OCI-LY3 (cell line): ENCODE measurements around the gene NFYA.

Source experiments
- H2AFZ ChIP-seq: fragments of 200-600, 300-600 bp; shearing (Covaris generic); 2 replicates; pipeline ENCODE4 v1.6.0; 2014; ENCODE audit warnings: antibody characterized with exemption, low read depth, low read length
- H3K27ac ChIP-seq: fragments of 200-600, 300-600 bp; sonication (generic); 2 replicates; pipeline ENCODE4 v1.5.1; 2014; ENCODE audit warnings: mild to moderate bottlenecking, low read length, moderate library complexity, mixed read lengths
- H3K27me3 ChIP-seq: fragments of 200-600, 300-600 bp; sonication (generic); 2 replicates; pipeline ENCODE4 v1.6.1; 2014; ENCODE audit warnings: low read depth, low read length, mixed read lengths
- H3K36me3 ChIP-seq: fragments of 200-600, 300-600 bp; sonication (generic); replicated peaks from 2 replicates; pipeline ENCODE3; 2014; ENCODE audit warnings: low read depth, low read length, mixed read lengths
- H3K4me1 ChIP-seq: fragments of 300-600, 200-600 bp; sonication (generic); 2 replicates; pipeline ENCODE4 v1.6.1; 2014; ENCODE audit warnings: low read length, mixed read lengths
- H3K4me2 ChIP-seq: fragments of 200-600, 300-600 bp; sonication (generic); 2 replicates; pipeline ENCODE4 v1.6.1; 2014; ENCODE audit warnings: low read length, mixed read lengths
- H3K4me3 ChIP-seq: fragments of 300-600, 200-600 bp; sonication (generic); 2 replicates; pipeline ENCODE4 v1.5.1; 2014; ENCODE audit warnings: antibody characterized with exemption, mild to moderate bottlenecking, low read length, moderate library complexity
- H3K79me2 ChIP-seq: fragments of 300-600, 200-600 bp; shearing (Covaris generic); 2 replicates; pipeline ENCODE4 v1.6.1; 2014; ENCODE audit warnings: mild to moderate bottlenecking, low read length, mixed read lengths
- H3K9ac ChIP-seq: fragments of 300-600, 200-600 bp; shearing (Covaris generic); 2 replicates; pipeline ENCODE4 v1.6.0; 2014; ENCODE audit warnings: mild to moderate bottlenecking, low read length, moderate library complexity
- H3K9me3 ChIP-seq: fragments of 200-600, 300-600 bp; shearing (Covaris generic); 2 replicates; pipeline ENCODE4 v1.6.1; 2014; ENCODE audit warnings: low read length, mixed read lengths; ENCODE audit not compliant: insufficient read depth
- H4K20me1 ChIP-seq: fragments of 200-600, 300-600 bp; sonication (generic); 2 replicates; pipeline ENCODE4 v1.6.1; 2016; ENCODE audit warnings: low read length, mixed read lengths; ENCODE audit not compliant: insufficient read depth
- EZH2phosphoT487 ChIP-seq: fragments of 200-600 bp; shearing (Covaris generic); IDR thresholded peaks from 2 replicates; pipeline ENCODE4 v1.6.1; 2018; ENCODE audit warnings: antibody characterized with exemption, mixed run types, low read depth
- TF ChIP-seq, protein P1 (sequence below): fragments of 200-600, 300-600 bp; sonication (generic); IDR thresholded peaks from 2 replicates; pipeline ENCODE4 v1.5.1; 2014; ENCODE audit warnings: antibody characterized with exemption, low read length, low read depth

The NFYA gene

GRCh38 chr6:41097467-41098090 is 24.8 kb downstream of the NFYA start:
- H3K4me1 ChIP-seq: no peaks in the 10 kb centered on the region
- no peak overlapping the region for H2AFZ ChIP-seq
- no peaks in the 10 kb centered on the region for H3K27me3 ChIP-seq
- H4K20me1 ChIP-seq: no peaks in the 10 kb centered on the region
- H3K4me3 ChIP-seq: no peak overlapping the region
- no peaks in the 10 kb centered on the region for H3K79me2 ChIP-seq
- no peaks in the 10 kb centered on the region for H3K9me3 ChIP-seq
- no peak overlapping the region for H3K4me2 ChIP-seq
- no peak overlapping the region for H3K27ac ChIP-seq
- no peak overlapping the region for H3K9ac ChIP-seq
- H3K36me3 ChIP-seq: peaks cover 79% of the 10 kb centered on the region
- TF ChIP-seq EZH2phosphoT487: no peak
- TF ChIP-seq, protein P1, sequence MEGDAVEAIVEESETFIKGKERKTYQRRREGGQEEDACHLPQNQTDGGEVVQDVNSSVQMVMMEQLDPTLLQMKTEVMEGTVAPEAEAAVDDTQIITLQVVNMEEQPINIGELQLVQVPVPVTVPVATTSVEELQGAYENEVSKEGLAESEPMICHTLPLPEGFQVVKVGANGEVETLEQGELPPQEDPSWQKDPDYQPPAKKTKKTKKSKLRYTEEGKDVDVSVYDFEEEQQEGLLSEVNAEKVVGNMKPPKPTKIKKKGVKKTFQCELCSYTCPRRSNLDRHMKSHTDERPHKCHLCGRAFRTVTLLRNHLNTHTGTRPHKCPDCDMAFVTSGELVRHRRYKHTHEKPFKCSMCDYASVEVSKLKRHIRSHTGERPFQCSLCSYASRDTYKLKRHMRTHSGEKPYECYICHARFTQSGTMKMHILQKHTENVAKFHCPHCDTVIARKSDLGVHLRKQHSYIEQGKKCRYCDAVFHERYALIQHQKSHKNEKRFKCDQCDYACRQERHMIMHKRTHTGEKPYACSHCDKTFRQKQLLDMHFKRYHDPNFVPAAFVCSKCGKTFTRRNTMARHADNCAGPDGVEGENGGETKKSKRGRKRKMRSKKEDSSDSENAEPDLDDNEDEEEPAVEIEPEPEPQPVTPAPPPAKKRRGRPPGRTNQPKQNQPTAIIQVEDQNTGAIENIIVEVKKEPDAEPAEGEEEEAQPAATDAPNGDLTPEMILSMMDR: no peak

DNA sequence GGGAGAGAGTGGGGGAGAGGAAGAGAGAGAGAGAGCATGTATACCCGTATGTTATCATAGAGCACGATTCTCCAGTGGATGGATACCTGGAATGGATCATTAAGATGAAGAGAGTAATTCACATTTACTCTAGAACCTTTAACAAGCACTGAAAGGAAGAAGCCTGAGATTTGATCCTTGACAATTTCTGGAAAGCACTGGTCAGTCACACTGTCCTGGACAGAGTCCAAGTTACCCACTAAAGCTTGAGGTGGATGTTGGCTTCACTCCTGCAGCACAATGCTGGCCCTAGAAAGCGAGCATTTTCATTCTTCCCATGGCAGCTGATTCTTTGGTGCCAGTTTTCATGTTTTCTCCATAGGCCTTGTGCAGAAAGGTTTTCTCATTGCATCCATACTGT is 25.6 kb downstream of the NFYA start:
- Histone ChIP-seq H3K27me3 (no peaks in the 10 kb centered on the region), H3K36me3 (peaks cover 74% of the 10 kb centered on the region), H3K4me1 (no peaks in the 10 kb centered on the region), H2AFZ (no peak overlapping the region), H4K20me1 (no peaks in the 10 kb centered on the region), H3K4me3 (no peak overlapping the region), H3K9me3 (no peaks in the 10 kb centered on the region), H3K27ac (no peak overlapping the region), H3K4me2 (no peak overlapping the region), H3K79me2 (no peaks in the 10 kb centered on the region), H3K9ac (no peak overlapping the region)
- TF ChIP-seq, protein P1: no peak
- no peak for TF ChIP-seq EZH2phosphoT487

GRCh38 chr6:41100871-41101287 is 28.1 kb downstream of the NFYA start:
- Histone ChIP-seq H4K20me1 (no peaks in the 10 kb centered on the region), H3K36me3 (peaks cover 53% of the 10 kb centered on the region), H3K27ac (no peak overlapping the region), H3K79me2 (no peaks in the 10 kb centered on the region), H3K9ac (no peak overlapping the region), H3K9me3 (no peaks in the 10 kb centered on the region), H3K4me1 (peaks cover 6% of the 10 kb centered on the region), H3K27me3 (no peaks in the 10 kb centered on the region), H2AFZ (no peak overlapping the region), H3K4me3 (no peak overlapping the region), H3K4me2 (no peak overlapping the region)
- no peak for TF ChIP-seq EZH2phosphoT487
- TF ChIP-seq, protein P1: no peak

- no peaks in the 10 kb centered on the region for H4K20me1 ChIP-seq
Measured at GRCh38 chr6:41103847-41104246, 31.1 kb downstream of the NFYA start.

More at GRCh38 chr6:41103847-41104246, 31.1 kb downstream of the NFYA start:
- H3K4me3 ChIP-seq: no peak overlapping the region
- H3K27me3 ChIP-seq: no peaks in the 10 kb centered on the region
- H3K27ac ChIP-seq: no peak overlapping the region
- TF ChIP-seq EZH2phosphoT487: no peak
- TF ChIP-seq, protein P1: no peak
- no peaks in the 10 kb centered on the region for H3K79me2 ChIP-seq
- H2AFZ ChIP-seq: no peak overlapping the region
- peaks cover 23% of the 10 kb centered on the region for H3K36me3 ChIP-seq
- H3K4me2 ChIP-seq: no peak overlapping the region
- no peaks in the 10 kb centered on the region for H3K9me3 ChIP-seq
- H3K4me1 ChIP-seq: peaks cover 6% of the 10 kb centered on the region
- H3K9ac ChIP-seq: no peak overlapping the region
